ENCODE results near the gene NUDCD3.

- no peak for TF ChIP-seq EZH2phosphoT487 (IDR thresholded peaks at IDR 0.05; ENCODE audit: borderline replicate concordance, low read length)
- TF ChIP-seq CTCF (conservative IDR thresholded peaks at IDR 0.05; ENCODE audit: low read depth, low read length): no peak
Observed at GRCh38 chr7:44408596-44408995, 81.9 kb downstream of the NUDCD3 start.

All from PC-3 (cell line).